AG09319 (cell line): ENCODE results near the gene FNDC1.
"Not testable (repeated sequence)": the region's sequence is repeated elsewhere in the genome, so short reads cannot be mapped to it uniquely, and the experiment has no call there.

Experiments used
- DNase-seq: peaks from one replicate; pipeline ENCODE4 v3.0.0-alpha.2; 2010; ENCODE audit warnings: low read depth; ENCODE audit errors: extremely low read depth
- TF ChIP-seq, protein P1 (sequence below): IDR thresholded peaks from 2 replicates; pipeline ENCODE4 v1.5.1; 2011; ENCODE audit warnings: low read depth, mild to moderate bottlenecking, inconsistent platforms, low read length, moderate library complexity

Gene FNDC1

DNA sequence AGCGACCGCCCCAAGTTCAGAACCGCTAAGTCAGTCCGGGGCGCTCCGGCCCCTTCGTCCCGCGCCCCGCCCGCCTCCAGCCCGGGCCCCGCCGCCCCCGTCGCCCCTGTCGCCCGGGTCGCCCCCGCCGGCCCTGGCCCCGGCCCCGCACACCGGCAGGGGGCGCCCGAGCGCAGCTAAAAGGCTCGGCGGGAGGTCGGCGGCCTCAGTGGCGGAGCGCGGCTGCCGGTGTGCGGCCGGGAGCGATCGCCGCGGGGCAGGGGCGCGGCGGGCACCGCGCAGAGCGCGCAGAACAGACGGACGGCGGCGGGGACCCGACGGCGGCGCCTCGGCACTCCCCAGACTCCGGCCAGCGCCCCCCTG is at the start of gene FNDC1:
TSS of gene FNDC1 (plus strand) at position 208 of the 363 bp plus-strand sequence. CDS start 197 bp downstream, outside the sequence.
- TF ChIP-seq, protein P1, sequence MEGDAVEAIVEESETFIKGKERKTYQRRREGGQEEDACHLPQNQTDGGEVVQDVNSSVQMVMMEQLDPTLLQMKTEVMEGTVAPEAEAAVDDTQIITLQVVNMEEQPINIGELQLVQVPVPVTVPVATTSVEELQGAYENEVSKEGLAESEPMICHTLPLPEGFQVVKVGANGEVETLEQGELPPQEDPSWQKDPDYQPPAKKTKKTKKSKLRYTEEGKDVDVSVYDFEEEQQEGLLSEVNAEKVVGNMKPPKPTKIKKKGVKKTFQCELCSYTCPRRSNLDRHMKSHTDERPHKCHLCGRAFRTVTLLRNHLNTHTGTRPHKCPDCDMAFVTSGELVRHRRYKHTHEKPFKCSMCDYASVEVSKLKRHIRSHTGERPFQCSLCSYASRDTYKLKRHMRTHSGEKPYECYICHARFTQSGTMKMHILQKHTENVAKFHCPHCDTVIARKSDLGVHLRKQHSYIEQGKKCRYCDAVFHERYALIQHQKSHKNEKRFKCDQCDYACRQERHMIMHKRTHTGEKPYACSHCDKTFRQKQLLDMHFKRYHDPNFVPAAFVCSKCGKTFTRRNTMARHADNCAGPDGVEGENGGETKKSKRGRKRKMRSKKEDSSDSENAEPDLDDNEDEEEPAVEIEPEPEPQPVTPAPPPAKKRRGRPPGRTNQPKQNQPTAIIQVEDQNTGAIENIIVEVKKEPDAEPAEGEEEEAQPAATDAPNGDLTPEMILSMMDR, result no peak
- DNase-seq, result no peak

GRCh38 chr6:159119791-159120190 is 49.4 kb upstream of the FNDC1 start:
- no peak for DNase-seq
- TF ChIP-seq, protein P1, result no peak

DNA sequence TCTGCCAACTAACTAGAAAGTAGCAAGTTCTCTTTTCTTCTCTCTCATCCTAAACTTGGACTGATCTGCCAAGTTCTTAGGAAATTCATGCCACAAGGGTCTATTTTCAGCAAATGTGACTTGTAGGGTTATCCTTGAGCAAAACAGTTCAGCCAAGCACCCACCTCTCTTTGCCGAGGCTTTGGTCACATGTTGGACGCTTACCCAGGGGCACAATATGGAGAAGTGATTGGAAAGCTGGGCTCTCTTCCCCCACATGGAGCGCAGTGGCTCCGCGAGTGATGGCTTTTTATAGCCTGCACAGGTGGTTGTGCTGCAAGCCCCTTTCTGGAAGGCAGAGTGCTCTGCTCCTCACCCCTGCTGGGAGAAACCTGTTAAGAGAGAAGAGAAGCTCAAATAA is 47.7 kb upstream of the FNDC1 start:
- DNase-seq, result no peak
- TF ChIP-seq, protein P1, result no peak

- TF ChIP-seq, protein P1, result no peak
- DNase-seq, result no peak
These were observed 46.7 kb upstream of the FNDC1 start for GRCh38 chr6:159122453-159122852.

DNA sequence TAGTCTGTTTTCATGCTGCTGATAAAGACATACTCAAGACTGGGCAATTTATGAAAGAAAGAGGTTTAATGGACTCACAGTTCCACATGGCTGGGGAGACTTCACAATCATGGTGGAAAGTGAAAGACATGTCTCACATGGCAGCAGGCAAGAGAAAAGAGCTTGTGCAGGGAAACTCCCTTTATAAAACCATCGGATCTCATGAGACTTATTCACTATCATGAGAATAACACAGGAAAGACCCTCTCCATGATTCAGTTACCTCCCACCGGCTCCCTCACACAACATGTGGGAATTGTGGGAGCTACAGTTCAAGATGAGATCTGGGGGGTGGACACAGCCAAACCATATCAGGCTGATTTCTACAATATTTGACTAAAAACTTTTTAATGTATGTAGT is 45.4 kb upstream of the FNDC1 start:
- DNase-seq, result not testable (repeated sequence)

GRCh38 chr6:159125014-159125609 is 44.1 kb upstream of the FNDC1 start:
- TF ChIP-seq, protein P1, result peak; percentile 16
- DNase-seq, result no peak

- TF ChIP-seq, protein P1, result no peak
- no peak for DNase-seq
These were observed 43.2 kb upstream of the FNDC1 start for GRCh38 chr6:159125951-159126352.

GRCh38 chr6:159126590-159126989 is 42.6 kb upstream of the FNDC1 start:
- TF ChIP-seq, protein P1, result no peak
- DNase-seq, result no peak
